Loucy (cell line): Measurements from ENCODE around the gene UTS2.
A peak's percentile ranks its signal among the peaks of the same experiment; 100 is the strongest.

Experiments
- H2AFZ ChIP-seq: fragments of 200-600 bp; sonication (generic); 2 replicates; pipeline ENCODE4 v1.6.0; 2016; ENCODE audit warnings: antibody characterized with exemption, mild to moderate bottlenecking, low read length, moderate library complexity
- H3F3A ChIP-seq: fragments of 200-600 bp; 2 replicates; pipeline ENCODE4 v1.6.0; 2016; ENCODE audit warnings: antibody characterized with exemption, low read depth, mild to moderate bottlenecking
- H3K27me3 ChIP-seq: fragments of 200-600 bp; sonication (generic); 2 replicates; pipeline ENCODE4 v1.6.1; 2014; ENCODE audit warnings: low read length, mild to moderate bottlenecking; ENCODE audit not compliant: insufficient read depth, poor library complexity, severe bottlenecking
- H3K36me3 ChIP-seq: fragments of 200-600 bp; sonication (generic); 2 replicates; pipeline ENCODE4 v1.6.1; 2016; ENCODE audit warnings: low read length; ENCODE audit not compliant: insufficient read depth
- H3K4me1 ChIP-seq: fragments of 200-600 bp; sonication (generic); 2 replicates; pipeline ENCODE4 v1.5.1; 2014; ENCODE audit warnings: low read length, mild to moderate bottlenecking; ENCODE audit not compliant: insufficient read depth, poor library complexity, severe bottlenecking
- H3K4me2 ChIP-seq: fragments of 200-600 bp; sonication (generic); 2 replicates; pipeline ENCODE4 v1.6.0; 2014; ENCODE audit warnings: antibody characterized with exemption, low read length, low read depth, mild to moderate bottlenecking; ENCODE audit not compliant: poor library complexity, severe bottlenecking
- H3K4me3 ChIP-seq: fragments of 200-600 bp; sonication (generic); 2 replicates; pipeline ENCODE4 v1.5.1; 2014; ENCODE audit warnings: low read length, mild to moderate bottlenecking, mixed read lengths; ENCODE audit not compliant: poor library complexity, severe bottlenecking
- H3K79me2 ChIP-seq: fragments of 200-600 bp; sonication (generic); 2 replicates; pipeline ENCODE4 v1.6.1; 2014; ENCODE audit warnings: low read length; ENCODE audit not compliant: insufficient read depth
- H3K9ac ChIP-seq: fragments of 200-600 bp; sonication (generic); 2 replicates; pipeline ENCODE4 v1.6.0; 2014; ENCODE audit warnings: mild to moderate bottlenecking, low read depth, low read length, moderate library complexity; ENCODE audit not compliant: poor library complexity, severe bottlenecking
- H3K9me2 ChIP-seq: fragments of 200-600 bp; sonication (generic); replicated peaks from 2 replicates; pipeline ENCODE4 v1.6.1; 2016; ENCODE audit warnings: low read depth, low read length, mixed read lengths
- H3K9me3 ChIP-seq: fragments of 200-600 bp; sonication (generic); 2 replicates; pipeline ENCODE4 v1.6.1; 2014; ENCODE audit warnings: mild to moderate bottlenecking, antibody characterized with exemption, low read length, low read depth; ENCODE audit not compliant: insufficient read depth
- H4K20me1 ChIP-seq: fragments of 200-600 bp; sonication (generic); 2 replicates; pipeline ENCODE4 v1.6.0; 2014; ENCODE audit warnings: antibody characterized with exemption, low read length, mild to moderate bottlenecking; ENCODE audit not compliant: insufficient read depth, poor library complexity, severe bottlenecking
- EZH2phosphoT487 ChIP-seq: fragments of 200-600 bp; IDR thresholded peaks from 2 replicates; pipeline ENCODE4 v1.6.1; 2018; ENCODE audit warnings: antibody characterized with exemption, mild to moderate bottlenecking, moderate library complexity, borderline replicate concordance
- TF ChIP-seq, protein P1 (sequence below): fragments of 200-600 bp; sonication (generic); conservative IDR thresholded peaks from 2 replicates; pipeline ENCODE4 v1.5.1; 2014; ENCODE audit warnings: mild to moderate bottlenecking, antibody characterized with exemption, low read length

Gene UTS2, protein sequence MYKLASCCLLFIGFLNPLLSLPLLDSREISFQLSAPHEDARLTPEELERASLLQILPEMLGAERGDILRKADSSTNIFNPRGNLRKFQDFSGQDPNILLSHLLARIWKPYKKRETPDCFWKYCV

DNA sequence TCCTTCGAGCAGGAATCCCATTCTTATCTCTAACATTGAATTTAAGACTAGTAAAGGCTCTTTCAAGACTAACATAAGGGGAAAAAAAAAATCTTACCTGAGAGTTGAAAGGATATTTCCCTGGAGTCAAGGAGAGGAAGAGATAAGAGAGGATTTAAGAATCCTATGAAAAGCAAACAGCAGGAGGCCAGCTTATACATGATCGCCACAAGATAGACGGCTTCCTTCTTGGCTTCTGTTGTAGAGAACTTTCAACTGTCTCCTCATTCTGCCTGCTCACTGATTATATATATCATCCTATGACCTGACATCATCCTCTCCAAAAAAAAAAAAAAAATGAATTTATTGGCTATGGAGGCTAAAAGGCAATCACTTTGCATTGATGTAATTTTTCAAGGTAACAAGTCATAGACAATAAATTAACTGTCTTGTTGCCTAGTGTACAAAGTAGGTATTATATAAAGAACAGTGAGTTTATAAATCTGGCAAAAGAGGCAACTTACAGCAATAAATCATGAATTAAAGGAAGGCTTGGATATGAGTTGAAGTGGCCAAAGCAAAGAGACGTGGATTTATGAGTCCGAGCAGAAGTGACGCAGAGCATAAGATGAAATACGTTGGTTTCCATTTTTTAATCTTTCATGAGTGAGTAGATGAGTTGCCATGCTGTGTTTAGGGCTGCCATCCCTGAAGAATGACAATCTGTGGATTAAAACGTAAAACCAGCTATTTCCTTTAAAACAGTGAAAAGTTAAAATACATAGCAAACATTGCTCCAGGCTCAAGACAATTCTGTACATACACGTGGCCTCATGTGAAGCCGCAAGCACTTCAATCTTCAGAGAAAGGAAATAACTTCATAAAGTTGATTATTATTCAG, at the start of gene UTS2:
UTS2 (minus strand) TSS at position 262 of the 880 bp plus-strand sequence; CDS start at position 200, 62 bp downstream.
- no peaks in the 10 kb centered on the region for H3F3A ChIP-seq
- H3K4me2 ChIP-seq, result no peak within 1 kb of the TSS
- no peak within 1 kb of the TSS for H3K4me3 ChIP-seq
- TF ChIP-seq, protein P1, sequence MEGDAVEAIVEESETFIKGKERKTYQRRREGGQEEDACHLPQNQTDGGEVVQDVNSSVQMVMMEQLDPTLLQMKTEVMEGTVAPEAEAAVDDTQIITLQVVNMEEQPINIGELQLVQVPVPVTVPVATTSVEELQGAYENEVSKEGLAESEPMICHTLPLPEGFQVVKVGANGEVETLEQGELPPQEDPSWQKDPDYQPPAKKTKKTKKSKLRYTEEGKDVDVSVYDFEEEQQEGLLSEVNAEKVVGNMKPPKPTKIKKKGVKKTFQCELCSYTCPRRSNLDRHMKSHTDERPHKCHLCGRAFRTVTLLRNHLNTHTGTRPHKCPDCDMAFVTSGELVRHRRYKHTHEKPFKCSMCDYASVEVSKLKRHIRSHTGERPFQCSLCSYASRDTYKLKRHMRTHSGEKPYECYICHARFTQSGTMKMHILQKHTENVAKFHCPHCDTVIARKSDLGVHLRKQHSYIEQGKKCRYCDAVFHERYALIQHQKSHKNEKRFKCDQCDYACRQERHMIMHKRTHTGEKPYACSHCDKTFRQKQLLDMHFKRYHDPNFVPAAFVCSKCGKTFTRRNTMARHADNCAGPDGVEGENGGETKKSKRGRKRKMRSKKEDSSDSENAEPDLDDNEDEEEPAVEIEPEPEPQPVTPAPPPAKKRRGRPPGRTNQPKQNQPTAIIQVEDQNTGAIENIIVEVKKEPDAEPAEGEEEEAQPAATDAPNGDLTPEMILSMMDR, result no peak
- TF ChIP-seq EZH2phosphoT487, result no peak
- no peak within 1 kb of the TSS for H3K9ac ChIP-seq
- no peaks in the 10 kb centered on the region for H3K9me3 ChIP-seq
- no peaks in the 10 kb centered on the region for H3K27me3 ChIP-seq
- H2AFZ ChIP-seq, result no peak within 1 kb of the TSS
- H3K4me1 ChIP-seq, result no peaks in the 10 kb centered on the region
- no peaks in the 10 kb centered on the region for H3K79me2 ChIP-seq
- H4K20me1 ChIP-seq, result no peaks in the 10 kb centered on the region
- H3K9me2 ChIP-seq, result no peaks in the 10 kb centered on the region
- no peaks in the 10 kb centered on the region for H3K36me3 ChIP-seq

DNA sequence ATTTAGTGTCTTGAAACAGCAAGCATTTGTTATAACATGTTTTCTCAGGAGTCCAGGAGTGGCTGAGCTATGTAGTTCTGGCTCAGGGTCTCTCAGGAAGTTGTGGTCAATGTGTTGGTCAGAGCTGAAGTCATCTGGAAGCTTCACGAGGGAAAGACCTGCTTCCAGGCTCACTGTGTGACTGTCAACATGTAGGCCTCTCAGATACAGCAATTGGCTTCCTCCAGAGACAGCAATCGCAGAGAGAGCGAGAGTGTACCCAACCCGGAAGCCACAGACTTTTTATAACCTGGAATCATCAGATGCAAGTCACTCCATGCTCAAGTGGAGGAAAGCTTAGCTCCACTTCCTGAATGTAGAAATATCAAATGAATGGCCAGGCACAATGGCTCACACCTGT, 46.9 kb upstream of the UTS2 start:
- Histone ChIP-seq H3K4me3 (peak overlapping the region; percentile 38), H3K9me2 (no peaks in the 10 kb centered on the region), H3K36me3 (no peaks in the 10 kb centered on the region), H2AFZ (peak overlapping the region; percentile 14; the same call in 1 of the 2 replicates), H3K4me2 (peak overlapping the region; percentile 57), H3K27me3 (no peaks in the 10 kb centered on the region), H3K9ac (peak overlapping the region; percentile 10), H4K20me1 (no peaks in the 10 kb centered on the region), H3F3A (no peaks in the 10 kb centered on the region), H3K79me2 (no peaks in the 10 kb centered on the region), H3K4me1 (peaks cover 23% of the 10 kb centered on the region), H3K9me3 (no peaks in the 10 kb centered on the region)
- no peak for TF ChIP-seq EZH2phosphoT487
- TF ChIP-seq, protein P1, result no peak

DNA sequence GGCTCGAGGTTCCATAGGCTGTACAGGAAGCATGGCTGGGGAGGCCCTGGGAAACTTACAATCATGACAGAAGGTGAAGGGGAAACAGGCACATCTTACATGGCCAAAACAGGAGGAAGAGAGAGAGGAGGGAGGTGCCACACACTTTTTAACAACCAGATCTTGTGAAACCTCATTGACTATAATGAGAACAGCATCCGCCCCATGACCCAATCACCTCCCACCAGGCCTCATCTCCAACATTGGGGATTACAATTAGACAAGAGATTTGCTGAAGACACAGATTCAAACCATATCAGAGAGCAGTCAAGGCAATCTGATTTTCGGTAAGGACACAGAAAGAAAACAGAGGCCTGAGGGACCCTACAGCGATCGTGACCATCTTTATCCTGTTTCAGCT, 46.1 kb upstream of the UTS2 start:
- no peak for TF ChIP-seq EZH2phosphoT487
- TF ChIP-seq, protein P1, result no peak
- Histone ChIP-seq H3K36me3 (no peaks in the 10 kb centered on the region), H2AFZ (peak overlapping the region; percentile 59; the same call in 1 of the 2 replicates), H3F3A (no peaks in the 10 kb centered on the region), H3K9ac (no peak overlapping the region), H3K79me2 (no peaks in the 10 kb centered on the region), H3K9me2 (no peaks in the 10 kb centered on the region), H3K4me2 (no peak overlapping the region), H3K4me3 (no peak overlapping the region), H3K4me1 (peaks cover 23% of the 10 kb centered on the region), H3K27me3 (no peaks in the 10 kb centered on the region), H3K9me3 (no peaks in the 10 kb centered on the region), H4K20me1 (no peaks in the 10 kb centered on the region)
